ENCODE measurements around the gene TRIM23.
A peak's percentile ranks its signal among the peaks of the same experiment; 100 is the strongest.

TRIM23 gene

DNA sequence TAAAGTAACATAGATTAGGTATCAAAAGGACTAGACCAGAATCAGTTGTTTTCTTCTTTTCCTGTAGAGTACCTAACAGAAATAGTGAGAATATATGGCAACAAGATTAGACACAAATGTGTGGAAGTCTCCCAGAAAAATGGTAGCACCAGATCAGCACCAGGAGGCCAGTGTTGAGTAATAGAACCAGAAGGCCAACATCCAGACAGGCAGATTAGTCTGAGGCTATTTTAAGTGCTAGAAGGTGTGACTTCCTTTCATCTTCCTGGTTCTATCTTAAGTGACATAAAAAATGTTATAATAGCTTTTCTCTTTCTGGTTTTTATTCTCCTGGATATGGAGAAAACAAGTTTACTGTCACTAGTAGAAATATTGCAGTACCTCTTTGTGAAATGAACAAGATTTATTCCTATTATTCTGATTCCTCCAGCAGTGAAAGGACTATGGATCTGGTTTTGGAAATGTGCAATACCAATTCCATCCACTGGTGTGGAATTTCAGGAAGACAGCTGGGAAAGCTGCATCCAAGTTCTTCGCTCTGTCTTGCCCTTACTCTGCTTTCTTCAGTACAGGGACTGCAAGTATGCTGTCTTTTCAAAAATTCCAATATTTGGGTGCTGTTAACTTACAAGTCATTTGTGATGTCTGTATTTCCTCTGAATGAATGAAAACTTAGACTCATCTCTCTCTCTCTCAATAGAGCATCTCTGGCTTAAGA is 39.8 kb upstream of the TRIM23 start:
- DNase-seq = no peak
- H3K4me3 ChIP-seq (ENCODE audit: low read length) = no peak overlapping the region

DNA sequence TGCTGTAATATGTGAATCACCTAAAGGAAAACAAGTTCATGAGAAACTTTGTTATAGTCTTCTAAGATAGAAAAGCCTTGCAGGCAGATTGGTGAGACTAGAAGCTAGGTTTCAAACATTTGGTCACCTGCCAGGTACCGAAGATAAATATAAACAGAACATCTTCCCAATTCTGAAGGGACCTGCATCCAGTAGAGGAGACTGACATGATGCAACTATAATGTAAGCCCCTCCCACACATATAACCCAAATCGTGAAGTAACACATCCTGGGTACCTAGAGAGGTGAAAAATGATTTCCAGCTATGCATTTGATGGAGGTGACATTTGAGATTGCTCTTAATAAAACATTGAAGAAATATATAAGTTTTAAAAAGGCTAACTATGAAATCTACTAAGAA is 30.6 kb upstream of the TRIM23 start:
- H3K9me3 ChIP-seq (replicated peaks; ENCODE audit: insufficient read depth, low read length) = no peaks in the 10 kb centered on the region
- H3K4me3 ChIP-seq (ENCODE audit: low read length) = no peak overlapping the region
- H3K9ac ChIP-seq (ENCODE audit: low read length) = no peak overlapping the region
- no peak for DNase-seq
- no peak overlapping the region for H2AFZ ChIP-seq (ENCODE audit: low read length)
- H3K4me1 ChIP-seq (ENCODE audit: low read length) = no peaks in the 10 kb centered on the region
- no peaks in the 10 kb centered on the region; the same call in 1 of the 2 replicates for H3K36me3 ChIP-seq (replicated peaks; ENCODE audit: insufficient read depth, low read length)
- no peaks in the 10 kb centered on the region for H3K9me2 ChIP-seq (replicated peaks; ENCODE audit: insufficient read depth, low read length)
- no peaks in the 10 kb centered on the region for H3F3A ChIP-seq (ENCODE audit: insufficient read depth, low read length)
- H3K4me2 ChIP-seq (ENCODE audit: low read depth, low read length) = no peak overlapping the region
- no peak overlapping the region for H3K27ac ChIP-seq (ENCODE audit: low read length)
- TF ChIP-seq EZH2phosphoT487 (IDR thresholded peaks at IDR 0.05; ENCODE audit: low read length) = no peak
- no peak for TF ChIP-seq CTCF (IDR thresholded peaks at IDR 0.05; ENCODE audit: low read length)
- no peak for TF ChIP-seq EZH2 (optimal IDR thresholded peaks at IDR 0.05; ENCODE audit: low read depth, low read length)
- no peaks in the 10 kb centered on the region for H3K79me2 ChIP-seq (ENCODE audit: low read length)
- no peaks in the 10 kb centered on the region for H4K20me1 ChIP-seq (ENCODE audit: insufficient read depth, low read length)
- H3K27me3 ChIP-seq (replicated peaks; ENCODE audit: insufficient read depth, low read length) = no peaks in the 10 kb centered on the region

More for the DNA sequence above, 39.8 kb upstream of the TRIM23 start:
- Histone ChIP-seq H3K9ac (ENCODE audit: low read length) (no peak overlapping the region), H3K27me3 (replicated peaks; ENCODE audit: insufficient read depth, low read length) (no peaks in the 10 kb centered on the region), H4K20me1 (ENCODE audit: insufficient read depth, low read length) (no peaks in the 10 kb centered on the region), H3K36me3 (replicated peaks; ENCODE audit: insufficient read depth, low read length) (no peaks in the 10 kb centered on the region), H3K4me1 (ENCODE audit: low read length) (no peaks in the 10 kb centered on the region), H2AFZ (ENCODE audit: low read length) (no peak overlapping the region), H3K4me2 (ENCODE audit: low read depth, low read length) (no peak overlapping the region), H3K9me2 (replicated peaks; ENCODE audit: insufficient read depth, low read length) (no peaks in the 10 kb centered on the region), H3F3A (ENCODE audit: insufficient read depth, low read length) (no peaks in the 10 kb centered on the region), H3K27ac (ENCODE audit: low read length) (no peak overlapping the region), H3K9me3 (replicated peaks; ENCODE audit: insufficient read depth, low read length) (no peaks in the 10 kb centered on the region), H3K79me2 (ENCODE audit: low read length) (no peaks in the 10 kb centered on the region)
- TF ChIP-seq EZH2phosphoT487 (IDR thresholded peaks at IDR 0.05; ENCODE audit: low read length) (no peak), CTCF (IDR thresholded peaks at IDR 0.05; ENCODE audit: low read length) (peak; percentile 14; the same call in 1 of the 2 replicates), EZH2 (optimal IDR thresholded peaks at IDR 0.05; ENCODE audit: low read depth, low read length) (no peak)

DNA sequence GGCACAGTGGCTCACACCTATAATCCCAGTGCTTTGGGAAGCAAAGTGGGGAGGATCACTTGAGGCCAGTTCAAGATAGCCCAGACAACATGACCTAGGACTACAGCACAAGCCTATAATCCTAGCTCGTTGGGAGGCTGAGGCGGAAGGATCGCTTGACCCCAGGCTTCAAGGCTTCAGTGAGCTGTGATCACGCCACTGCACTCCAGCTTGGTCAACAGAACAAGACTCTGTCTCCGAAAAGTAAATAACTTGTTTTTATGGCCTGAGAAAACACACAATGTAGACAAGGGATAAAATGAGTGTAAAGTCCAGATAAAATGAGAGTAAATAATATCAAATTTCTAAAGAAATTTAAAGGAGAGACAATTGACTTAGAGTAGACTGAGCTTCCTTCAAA is 27.0 kb upstream of the TRIM23 start:
- H3K4me1 ChIP-seq (ENCODE audit: low read length) = no peaks in the 10 kb centered on the region
- H4K20me1 ChIP-seq (ENCODE audit: insufficient read depth, low read length) = no peaks in the 10 kb centered on the region
- H3K9ac ChIP-seq (ENCODE audit: low read length) = no peak overlapping the region
- no peak overlapping the region for H3K4me3 ChIP-seq (ENCODE audit: low read length)
- no peaks in the 10 kb centered on the region; the same call in 1 of the 2 replicates for H3K36me3 ChIP-seq (replicated peaks; ENCODE audit: insufficient read depth, low read length)
- no peaks in the 10 kb centered on the region for H3K79me2 ChIP-seq (ENCODE audit: low read length)
- no peak overlapping the region for H2AFZ ChIP-seq (ENCODE audit: low read length)
- H3F3A ChIP-seq (ENCODE audit: insufficient read depth, low read length) = no peaks in the 10 kb centered on the region
- DNase-seq = no peak
- no peaks in the 10 kb centered on the region for H3K9me3 ChIP-seq (replicated peaks; ENCODE audit: insufficient read depth, low read length)
- H3K27me3 ChIP-seq (replicated peaks; ENCODE audit: insufficient read depth, low read length) = no peaks in the 10 kb centered on the region
- TF ChIP-seq CTCF (IDR thresholded peaks at IDR 0.05; ENCODE audit: low read length) (no peak), EZH2phosphoT487 (IDR thresholded peaks at IDR 0.05; ENCODE audit: low read length) (no peak)
- no peak overlapping the region for H3K27ac ChIP-seq (ENCODE audit: low read length)
- no peak overlapping the region for H3K4me2 ChIP-seq (ENCODE audit: low read depth, low read length)
- H3K9me2 ChIP-seq (replicated peaks; ENCODE audit: insufficient read depth, low read length) = no peaks in the 10 kb centered on the region

All from MM.1S (cell line).